Activated CD8-positive, alpha-beta memory T cell treated with anti-CD3 and anti-CD28 coated beads, Interleukin-2, amount 50 U/mL, for 1 hour (primary cell): Measurements from ENCODE around the gene PBX4.
"Not testable (repeated sequence)": the region's sequence is repeated elsewhere in the genome, so short reads cannot be mapped to it uniquely, and the experiment has no call there.

Experiments
- DNase-seq: peaks from one replicate; pipeline ENCODE4 v3.0.0-alpha.2; 2020; ENCODE audit errors: extremely low read depth

The PBX4 gene

GRCh38 chr19:19618219-19619051 lies at the start of gene PBX4:
Gene PBX4 (minus strand): TSS chr19:19618687. CDS start chr19:19618629, 58 bp downstream.
- DNase-seq: peak; percentile 98

GRCh38 chr19:19665420-19665948 lies 47.0 kb upstream of the PBX4 start:
- DNase-seq: not testable (repeated sequence)

GRCh38 chr19:19663256-19664120 lies 45.0 kb upstream of the PBX4 start, which contains the start of gene ATP13A1:
Gene ATP13A1 (minus strand): TSS chr19:19663676. CDS start chr19:19663666, 10 bp downstream.
- peak; percentile 88 for DNase-seq

- no peak for DNase-seq
These were observed 44.4 kb upstream of the PBX4 start for GRCh38 chr19:19662871-19663255.

GRCh38 chr19:19662344-19662743 lies 43.9 kb upstream of the PBX4 start:
- DNase-seq: no peak

GRCh38 chr19:19661675-19662251 lies 43.3 kb upstream of the PBX4 start:
- DNase-seq: no peak

- no peak for DNase-seq
These were observed 42.7 kb upstream of the PBX4 start for GRCh38 chr19:19661141-19661674.

GRCh38 chr19:19659646-19660245 lies 41.3 kb upstream of the PBX4 start:
- DNase-seq: no peak

GRCh38 chr19:19657397-19657783 lies 38.9 kb upstream of the PBX4 start:
- DNase-seq: no peak

- no peak for DNase-seq
These were observed 38.2 kb upstream of the PBX4 start for GRCh38 chr19:19656451-19657396.

GRCh38 chr19:19655641-19656343 lies 37.3 kb upstream of the PBX4 start:
- no peak for DNase-seq

- DNase-seq: no peak
These were observed 36.6 kb upstream of the PBX4 start for GRCh38 chr19:19655051-19655594.

- no peak for DNase-seq
These were observed 36.0 kb upstream of the PBX4 start for GRCh38 chr19:19654441-19654840.

GRCh38 chr19:19653597-19654147 lies 35.2 kb upstream of the PBX4 start:
- no peak for DNase-seq

- DNase-seq: no peak
These were observed 34.2 kb upstream of the PBX4 start for GRCh38 chr19:19652482-19653295.

- DNase-seq: no peak
These were observed 32.6 kb upstream of the PBX4 start for GRCh38 chr19:19651076-19651475.

- DNase-seq: no peak
These were observed 31.8 kb upstream of the PBX4 start for GRCh38 chr19:19650331-19650730.

- DNase-seq: no peak
These were observed 31.1 kb upstream of the PBX4 start for GRCh38 chr19:19649580-19649995.
